Prostate gland (tissue), 2 donors: ENCODE measurements around the gene EXD2. TPM values are rescaled to one million over a fixed set of nuclear protein-coding genes. Genes with fewer than 3 reads are reported as not detected.

Experiments
- DNase-seq: peaks from one replicate; pipeline ENCODE4 v3.0.0-alpha.2; 2019; ENCODE audit warnings: low spot score
- H3K27ac ChIP-seq, 2 donors: fragments of 200-600 bp; sonication (generic); 2 replicates each; pipeline ENCODE4 v1.5.1; 2017 to 2019
- H3K27me3 ChIP-seq: fragments of 200-600 bp; sonication (generic); replicated peaks from 2 replicates; pipeline ENCODE4 v1.5.1; 2019; ENCODE audit not compliant: insufficient read depth
- H3K36me3 ChIP-seq, 2 donors: fragments of 200-600 bp; sonication (generic); 1 replicate in 1 of 2; 2 replicates in 1 of 2; pipeline versions ENCODE4 v1.5.1 to v1.8.1; 2017 to 2019
- H3K4me1 ChIP-seq: fragments of 200-600 bp; sonication (generic); replicated peaks from 2 replicates; pipeline ENCODE4 v1.5.1; 2019
- H3K4me3 ChIP-seq, 2 donors: fragments of 200-600 bp; sonication (generic); 2 replicates each; pipeline ENCODE4 v1.5.1; 2017 to 2019
- H3K9me3 ChIP-seq: fragments of 200-600 bp; sonication (generic); 2 replicates; pipeline ENCODE4 v1.5.1; 2017
- CTCF ChIP-seq, 4 experiments: fragments of 200-600 bp in 2 of 4; fragments of 450-650 bp in 2 of 4; sonication (generic) in 2 of 4; IDR thresholded peaks; 1 replicate in 3 of 4; 2 replicates in 1 of 4; pipeline ENCODE4 v1.5.1; 2016 to 2019; ENCODE audit warnings: antibody characterized with exemption in 4 of 4, mild to moderate bottlenecking in 2 of 4, moderate library complexity in 2 of 4
- POLR2A ChIP-seq: fragments of 450-650 bp; IDR thresholded peaks from one replicate; pipeline ENCODE4 v1.6.1; 2016; ENCODE audit warnings: antibody characterized with exemption, mild to moderate bottlenecking
- POLR2AphosphoS5 ChIP-seq: sonication (generic); formaldehyde crosslinking; IDR thresholded peaks from one replicate; pipeline ENCODE4 v1.6.1; 2017; ENCODE audit warnings: antibody characterized with exemption
- WGBS: methylation state at CpG from one replicate; pipeline ENCODE4 v1.1.5; 2018; 5-methylcytosine and 5-hydroxymethylcytosine counted together
- intact Hi-C: fragments of 100-400 bp; cut with DNase I; formaldehyde crosslinking; loops from one replicate; pipeline ENCODE4 v1.14.2; 2022
- total RNA-seq, 2 donors: library from RNA; depleted of rRNA; stranded (reverse); fragments of >200 nt; gene quantifications; one replicate each; pipeline ENCODE4 v1.1.0, GENCODE V29; 2016

The EXD2 gene
- total RNA-seq, 2 donors from 2014 or later, result 22.7 to 25.3 TPM

GRCh38 chr14:69183735-69184134 is 7.6 kb upstream of the EXD2 start:
- DNase-seq, result no peak
- Histone ChIP-seq H3K4me3 (no peak overlapping the region), H3K27me3 (no peaks in the 10 kb centered on the region), H3K27ac (no peak overlapping the region), H3K36me3 (no peaks in the 10 kb centered on the region), H3K4me1 (no peaks in the 10 kb centered on the region), H3K9me3 (no peaks in the 10 kb centered on the region)
- intact Hi-C loops, result no loop called here
- WGBS, result 62% methylated on average over 4 of the region's 4 CpGs
- TF ChIP-seq CTCF (IDR thresholded peaks at IDR 0.05), result no peak
- no peak for TF ChIP-seq POLR2AphosphoS5
- TF ChIP-seq POLR2A, result no peak

- Histone ChIP-seq H3K4me1 (no peaks in the 10 kb centered on the region), H3K9me3 (no peaks in the 10 kb centered on the region), H3K4me3 (no peak overlapping the region), H3K27ac (no peak overlapping the region), H3K36me3 (no peaks in the 10 kb centered on the region), H3K27me3 (no peaks in the 10 kb centered on the region)
- TF ChIP-seq POLR2AphosphoS5 (no peak), POLR2A (no peak), CTCF (IDR thresholded peaks at IDR 0.05) (no peak)
- 93% methylated on average over 2 of the region's 2 CpGs for WGBS
- no peak for DNase-seq
- intact Hi-C loops, result no loop called here
Observed at GRCh38 chr14:69190191-69190590, 1.1 kb upstream of the EXD2 start.

GRCh38 chr14:69193721-69194120 is 2.4 kb downstream of the EXD2 start:
- Histone ChIP-seq H3K4me3 (no peak overlapping the region), H3K27me3 (no peaks in the 10 kb centered on the region), H3K9me3 (no peaks in the 10 kb centered on the region), H3K36me3 (no peaks in the 10 kb centered on the region), H3K4me1 (no peaks in the 10 kb centered on the region), H3K27ac (no peak overlapping the region)
- TF ChIP-seq CTCF (IDR thresholded peaks at IDR 0.05) (no peak), POLR2A (no peak), POLR2AphosphoS5 (no peak)
- no peak for DNase-seq
- WGBS, result 88% methylated on average over 5 of the region's 5 CpGs
- intact Hi-C loops, result no loop called here

GRCh38 chr14:69199786-69200185 is 8.5 kb downstream of the EXD2 start:
- WGBS, result 66% methylated on average over 10 of the region's 10 CpGs

More at GRCh38 chr14:69199786-69200185, 8.5 kb downstream of the EXD2 start:
- DNase-seq, result no peak
- Histone ChIP-seq H3K27me3 (no peaks in the 10 kb centered on the region), H3K27ac (no peak overlapping the region), H3K4me3 (no peak overlapping the region), H3K9me3 (no peaks in the 10 kb centered on the region), H3K36me3 (no peaks in the 10 kb centered on the region), H3K4me1 (no peaks in the 10 kb centered on the region)
- intact Hi-C loops, result no loop called here
- TF ChIP-seq POLR2AphosphoS5 (no peak), CTCF (IDR thresholded peaks at IDR 0.05) (no peak), POLR2A (no peak)
